Measurements from ENCODE around the gene GOLGA2. TPM values are rescaled to one million over a fixed set of nuclear protein-coding genes. Genes with fewer than 3 reads are reported as not detected.

The GOLGA2 gene
- total and polyA plus RNA-seq, 4 donors: 56.0 to 137 (median 89.7) TPM

- H3K9me3 ChIP-seq (ENCODE audit: control insufficient read depth in 4 of 4, insufficient read depth in 3 of 4, low read length in 3 of 4): no peaks in the 10 kb centered on the region
- H3K9ac ChIP-seq (ENCODE audit: insufficient read depth in 1 of 2, low read length in 2 of 2): no peak overlapping the region
- ATAC-seq (ENCODE audit: insufficient read depth, low FRiP score) (no peak), DNase-seq (no peak)
- 85 to 88% methylated on average over 14 to 16 of the region's 16 CpGs for WGBS, 2 donors
- no peaks in the 10 kb centered on the region for H3K36me3 ChIP-seq (ENCODE audit: control insufficient read depth in 4 of 4, insufficient read depth in 4 of 4, low read length in 4 of 4)
- no peak for TF ChIP-seq CTCF (IDR thresholded peaks at IDR 0.05; ENCODE audit: control extremely low read depth, extremely low read depth)
- no peaks in the 10 kb centered on the region for H3K27me3 ChIP-seq (ENCODE audit: control insufficient read depth in 3 of 3, insufficient read depth in 3 of 3, low read length in 2 of 3)
- peaks cover 0 to 5% (median 0%) of the 10 kb centered on the region in 5 donors for H3K4me1 ChIP-seq (ENCODE audit: control insufficient read depth in 5 of 5, insufficient read depth in 5 of 5, low read length in 5 of 5)
- no peak overlapping the region for H3K27ac ChIP-seq (ENCODE audit: low read depth in 1 of 2, low read length in 1 of 2)
- no peak overlapping the region for H3K4me3 ChIP-seq
These were observed 20.8 kb upstream of the GOLGA2 start for GRCh38 chr9:128296340-128297220.

- 88 to 89% methylated on average over 4 of the region's 4 CpGs for WGBS, 2 donors
- no peaks in the 10 kb centered on the region for H3K9me3 ChIP-seq (ENCODE audit: control insufficient read depth in 4 of 4, insufficient read depth in 3 of 4, low read length in 3 of 4)
- no peak overlapping the region for H3K4me3 ChIP-seq
- H3K9ac ChIP-seq (ENCODE audit: insufficient read depth in 1 of 2, low read length in 2 of 2): no peak overlapping the region
- peaks cover 0 to 5% (median 0%) of the 10 kb centered on the region in 5 donors for H3K4me1 ChIP-seq (ENCODE audit: control insufficient read depth in 5 of 5, insufficient read depth in 5 of 5, low read length in 5 of 5)
- ATAC-seq (ENCODE audit: insufficient read depth, low FRiP score): no peak
- no peaks in the 10 kb centered on the region for H3K36me3 ChIP-seq (ENCODE audit: control insufficient read depth in 4 of 4, insufficient read depth in 4 of 4, low read length in 4 of 4)
- no peaks in the 10 kb centered on the region for H3K27me3 ChIP-seq (ENCODE audit: control insufficient read depth in 3 of 3, insufficient read depth in 3 of 3, low read length in 2 of 3)
- TF ChIP-seq CTCF (IDR thresholded peaks at IDR 0.05; ENCODE audit: control extremely low read depth, extremely low read depth): no peak
- H3K27ac ChIP-seq (ENCODE audit: low read depth in 1 of 2, low read length in 1 of 2): no peak overlapping the region
- no peak for DNase-seq
These were observed 18.3 kb upstream of the GOLGA2 start for GRCh38 chr9:128294142-128294541.

GRCh38 chr9:128293091-128293490 is 17.3 kb upstream of the GOLGA2 start:
- no peaks in the 10 kb centered on the region for H3K27me3 ChIP-seq (ENCODE audit: control insufficient read depth in 3 of 3, insufficient read depth in 3 of 3, low read length in 2 of 3)

More at GRCh38 chr9:128293091-128293490, 17.3 kb upstream of the GOLGA2 start:
- ATAC-seq (ENCODE audit: insufficient read depth, low FRiP score) (no peak), DNase-seq (no peak)
- Histone ChIP-seq H3K36me3 (ENCODE audit: control insufficient read depth in 4 of 4, insufficient read depth in 4 of 4, low read length in 4 of 4) (peaks cover 0 to 6% (median 1%) of the 10 kb centered on the region in 4 donors), H3K27ac (ENCODE audit: low read depth in 1 of 2, low read length in 1 of 2) (no peak overlapping the region), H3K4me1 (ENCODE audit: control insufficient read depth in 5 of 5, insufficient read depth in 5 of 5, low read length in 5 of 5) (peaks cover 0 to 5% (median 0%) of the 10 kb centered on the region in 5 donors), H3K9ac (ENCODE audit: insufficient read depth in 1 of 2, low read length in 2 of 2) (no peak overlapping the region), H3K4me3 (no peak overlapping the region), H3K9me3 (ENCODE audit: control insufficient read depth in 4 of 4, insufficient read depth in 3 of 4, low read length in 3 of 4) (no peaks in the 10 kb centered on the region)
- WGBS, 2 donors: 88 to 91% methylated on average over 4 of the region's 4 CpGs
- TF ChIP-seq CTCF (IDR thresholded peaks at IDR 0.05; ENCODE audit: control extremely low read depth, extremely low read depth): no peak

Measured in lung (tissue), 12 donors.